Stimulated activated CD4-positive, alpha-beta T cell treated with anti-CD3 and anti-CD28 coated beads, TNF-alpha, amount 100 ng/mL, for 1 hour (primary cell): Measurements from ENCODE around the gene VGLL4.

Experiments used
- DNase-seq, 3 donors: peaks; one replicate each; pipeline ENCODE4 v3.0.0-alpha.2; 2020; ENCODE audit warnings: low read depth in 3 of 3, low spot score in 1 of 3

Gene VGLL4

GRCh38 chr3:11653298-11654055 lies 9.8 kb upstream of the VGLL4 start:
- DNase-seq, result no peak

GRCh38 chr3:11651900-11652299 lies 8.2 kb upstream of the VGLL4 start:
- no peak for DNase-seq

GRCh38 chr3:11651477-11651876 lies 7.8 kb upstream of the VGLL4 start:
- no peak for DNase-seq

GRCh38 chr3:11650391-11650790 lies 6.7 kb upstream of the VGLL4 start:
- DNase-seq, result no peak

GRCh38 chr3:11648735-11649134 lies 5.0 kb upstream of the VGLL4 start:
- DNase-seq, result no peak

- DNase-seq, result peak in 1 of 3 donors; percentile 16
Observed at GRCh38 chr3:11643201-11643603, 513 bp downstream of the VGLL4 start.

GRCh38 chr3:11642431-11643191 lies 1.1 kb downstream of the VGLL4 start:
- DNase-seq, result peak; percentile 17 to 38 (median 18)

GRCh38 chr3:11641683-11642430 lies 1.9 kb downstream of the VGLL4 start:
- DNase-seq, result no peak

GRCh38 chr3:11641316-11641682 lies 2.4 kb downstream of the VGLL4 start:
- DNase-seq, result no peak

- DNase-seq, result no peak
Observed at GRCh38 chr3:11640009-11640673, 3.6 kb downstream of the VGLL4 start.

- no peak for DNase-seq
Observed at GRCh38 chr3:11638495-11639358, 5.0 kb downstream of the VGLL4 start.

- no peak for DNase-seq
Observed at GRCh38 chr3:11637901-11638458, 5.7 kb downstream of the VGLL4 start.

GRCh38 chr3:11636394-11636770 lies 7.3 kb downstream of the VGLL4 start:
- DNase-seq, result no peak

- DNase-seq, result no peak
Observed at GRCh38 chr3:11635680-11636393, 7.9 kb downstream of the VGLL4 start.

- DNase-seq, result no peak
Observed at GRCh38 chr3:11634974-11635612, 8.6 kb downstream of the VGLL4 start.

GRCh38 chr3:11634081-11634635 lies 9.6 kb downstream of the VGLL4 start:
- DNase-seq, result no peak

GRCh38 chr3:11632966-11633365 lies 10.7 kb downstream of the VGLL4 start:
- DNase-seq, result no peak

- no peak for DNase-seq
Observed at GRCh38 chr3:11632564-11632963, 11.2 kb downstream of the VGLL4 start.

- DNase-seq, result no peak
Observed at GRCh38 chr3:11631820-11632219, 11.9 kb downstream of the VGLL4 start.
